HCT116 (cell line): Measurements from ENCODE around the gene FCN3. TPM values are rescaled to one million over a fixed set of nuclear protein-coding genes. Genes with fewer than 3 reads are reported as not detected.

Experiments used
- ATAC-seq: fragments of 200-7000 bp; cut with Tn5 transposase; 2 replicates; pipeline ENCODE4 v1.9.1; 2020; ENCODE audit warnings: mild to moderate bottlenecking, moderate library complexity
- BruUV-seq: library from RNA; stranded (reverse); fragments of 400-500 nt; replicated peaks from 2 replicates; lab custom pipeline; 2021; lab: Mats Ljungman, UMichigan
- CTCF ChIA-PET: fragments of 300-600 bp; sonication (Branson Sonifier 250); formaldehyde crosslinking; loops from one replicate; lab custom pipeline; 2021; ENCODE audit warnings: antibody characterized with exemption; lab: Charles Lee
- POLR2A ChIA-PET: fragments of 300-600, 350-600 bp; sonication (Branson Sonifier 250); formaldehyde crosslinking; loops from one replicate; lab custom pipeline; 2021; ENCODE audit warnings: antibody characterized with exemption; lab: Charles Lee
- RAD21 ChIA-PET, 2 experiments: fragments of 300-600 bp; sonication (Branson Sonifier 250); formaldehyde crosslinking; loops; one replicate each; lab custom pipeline; 2023; ENCODE audit warnings: low total read pairs in 2 of 2; ENCODE audit not compliant: uncharacterized antibody in 2 of 2, unreplicated experiment in 2 of 2, low non-redundant PET in 1 of 2; lab: Charles Lee
- DNase-seq: peaks from one replicate; pipeline ENCODE4 v3.0.0-alpha.2; 2010; ENCODE audit warnings: low read depth, low spot score
- H2AFZ ChIP-seq: fragments of 200-600 bp; shearing (Covaris generic), sonication (generic); 2 replicates; pipeline ENCODE4 v1.6.1; 2017; ENCODE audit warnings: low read depth, mixed run types, mixed read lengths, antibody characterized with exemption, low read length; ENCODE audit not compliant: poor library complexity, severe bottlenecking
- H3K27ac ChIP-seq: 2 replicates; pipeline ENCODE4 v1.5.1; 2012; ENCODE audit warnings: low read depth, low read length
- H3K27me3 ChIP-seq: fragments of 200-600 bp; sonication (generic); 2 replicates; pipeline ENCODE4 v1.6.1; 2016; ENCODE audit warnings: mixed run types, low read length, mixed read lengths; ENCODE audit not compliant: insufficient read depth
- H3K36me3 ChIP-seq, 2 experiments: fragments of 200-500 bp in 1 of 2; fragments of 200-600 bp in 1 of 2; sonication (Bioruptor generic) in 1 of 2; sonication (generic) in 1 of 2; 2 replicates each; pipeline versions ENCODE4 v1.5.1 to v1.6.1; 2014 to 2016; ENCODE audit warnings: low read length in 2 of 2, inconsistent platforms in 1 of 2, mixed read lengths in 1 of 2, mixed run types in 1 of 2; ENCODE audit not compliant: insufficient read depth in 2 of 2, control insufficient read depth in 1 of 2
- H3K4me1 ChIP-seq, 2 experiments: fragments of 200-600 bp in 1 of 2; sonication (generic) in 1 of 2; 2 replicates each; pipeline versions ENCODE4 v1.5.1 to v1.6.1; 2012 to 2017; ENCODE audit warnings: low read length in 2 of 2, inconsistent platforms in 1 of 2, mild to moderate bottlenecking in 1 of 2, mixed read lengths in 1 of 2, mixed run types in 1 of 2, moderate library complexity in 1 of 2; ENCODE audit not compliant: insufficient read depth in 2 of 2, control insufficient read depth in 1 of 2
- H3K4me2 ChIP-seq: fragments of 200-600 bp; sonication (generic); 2 replicates; pipeline ENCODE4 v1.6.1; 2017; ENCODE audit warnings: mixed run types, low read length, mixed read lengths
- H3K4me3 ChIP-seq, 2 experiments: fragments of 200-600 bp in 1 of 2; sonication (generic) in 1 of 2; replicated peaks in 1 of 2; 2 replicates each; pipeline ENCODE4 v1.5.1; 2011 to 2016; ENCODE audit warnings: low read length in 2 of 2, control low read depth in 1 of 2, low read depth in 1 of 2, mild to moderate bottlenecking in 1 of 2, mixed read lengths in 1 of 2, mixed run types in 1 of 2
- H3K79me2 ChIP-seq: fragments of 200-600 bp; sonication (generic); 2 replicates; pipeline ENCODE4 v1.6.1; 2017; ENCODE audit warnings: mild to moderate bottlenecking, mixed run types, low read length, moderate library complexity, mixed read lengths; ENCODE audit not compliant: insufficient read depth
- H3K9ac ChIP-seq: fragments of 200-600 bp; sonication (generic); 2 replicates; pipeline ENCODE4 v1.6.1; 2016; ENCODE audit warnings: low read length, mixed read lengths
- H3K9me2 ChIP-seq: fragments of 200-600 bp; sonication (generic), shearing (Covaris generic); 2 replicates; pipeline ENCODE4 v1.6.1; 2017; ENCODE audit warnings: mixed run types, mild to moderate bottlenecking, moderate library complexity; ENCODE audit not compliant: insufficient read depth
- H3K9me3 ChIP-seq, 2 experiments: fragments of 200-500 bp in 1 of 2; fragments of 200-600 bp in 1 of 2; sonication (Bioruptor generic) in 1 of 2; sonication (generic) in 1 of 2; 2 replicates each; pipeline ENCODE4 v1.6.1; 2014 to 2017; ENCODE audit warnings: low read length in 2 of 2, mixed read lengths in 2 of 2, inconsistent platforms in 1 of 2, low read depth in 1 of 2, mild to moderate bottlenecking in 1 of 2, mixed run types in 1 of 2, moderate library complexity in 1 of 2; ENCODE audit not compliant: control insufficient read depth in 1 of 2, insufficient read depth in 1 of 2
- H4K20me1 ChIP-seq: fragments of 200-600 bp; sonication (generic), shearing (Covaris generic); 2 replicates; pipeline ENCODE4 v1.6.1; 2017; ENCODE audit warnings: mixed run types, mild to moderate bottlenecking, moderate library complexity; ENCODE audit not compliant: insufficient read depth
- ATF3 ChIP-seq: IDR thresholded peaks from 2 replicates; pipeline ENCODE4 v1.6.1; 2012
- CEBPB ChIP-seq: IDR thresholded peaks from 2 replicates; pipeline ENCODE4 v1.6.1; 2012; ENCODE audit warnings: low read depth
- CTCF ChIP-seq, 3 experiments: fragments of 200-600 bp in 1 of 3; sonication (generic) in 1 of 3; IDR thresholded peaks in 2 of 3; conservative IDR thresholded peaks in 1 of 3; 2 replicates each; pipeline ENCODE4 v1.5.1; 2012 to 2017; ENCODE audit warnings: low read depth in 2 of 3, low read length in 2 of 3, antibody characterized with exemption in 1 of 3, borderline replicate concordance in 1 of 3, control low read depth in 1 of 3, mild to moderate bottlenecking in 1 of 3, mixed read lengths in 1 of 3, mixed run types in 1 of 3, moderate library complexity in 1 of 3; ENCODE audit not compliant: insufficient read depth in 1 of 3
- ELF1 ChIP-seq: IDR thresholded peaks from 2 replicates; pipeline ENCODE4 v1.6.1; 2012; ENCODE audit warnings: low read depth, borderline replicate concordance
- EZH2 ChIP-seq: fragments of 200-600 bp; sonication (generic); IDR thresholded peaks from 2 replicates; pipeline ENCODE4 v1.6.1; 2017; ENCODE audit warnings: antibody characterized with exemption, mixed run types
- FOSL1 ChIP-seq: IDR thresholded peaks from 2 replicates; pipeline ENCODE4 v1.6.1; 2012; ENCODE audit warnings: low read depth
- JUND ChIP-seq: IDR thresholded peaks from 2 replicates; pipeline ENCODE4 v1.6.1; 2012
- MAX ChIP-seq: IDR thresholded peaks from 2 replicates; pipeline ENCODE4 v1.6.1; 2012
- REST ChIP-seq: IDR thresholded peaks from 2 replicates; pipeline ENCODE4 v1.6.1; 2012; ENCODE audit warnings: low read depth
- SIN3A ChIP-seq: IDR thresholded peaks from 2 replicates; pipeline ENCODE4 v1.6.1; 2012; ENCODE audit warnings: low read depth
- SRF ChIP-seq: IDR thresholded peaks from 2 replicates; pipeline ENCODE4 v1.6.1; 2012; ENCODE audit warnings: low read depth
- TCF7L2 ChIP-seq: IDR thresholded peaks from 2 replicates; pipeline ENCODE4 v1.7.0; 2011; ENCODE audit warnings: borderline replicate concordance, inconsistent platforms; ENCODE audit not compliant: insufficient read depth, insufficient read length; ENCODE audit errors: extremely low read depth
- YY1 ChIP-seq: IDR thresholded peaks from 2 replicates; pipeline ENCODE4 v1.6.1; 2011; ENCODE audit warnings: low read length, low read depth, moderate library complexity, mild to moderate bottlenecking; ENCODE audit not compliant: insufficient replicate concordance; ENCODE audit errors: extremely low read depth
- ZFX ChIP-seq: fragments of 450-650 bp; IDR thresholded peaks from 2 replicates; pipeline ENCODE4 v1.6.1; 2017
- intact Hi-C: fragments of 100-400 bp; cut with micrococcal nuclease; formaldehyde crosslinking; loops from 2 replicates; pipeline ENCODE4 v1.10.0; 2022
- total RNA-seq: library from RNA; stranded (reverse); gene quantifications from one replicate; pipeline ENCODE4 v1.2.1, GENCODE V29; 2021; ENCODE audit not compliant: unreplicated experiment

FCN3 gene
- total RNA-seq, 1 experiment from 2014 or later, result 1.2 TPM

- TF ChIP-seq ELF1 (no peak), SIN3A (no peak), CEBPB (no peak), ATF3 (no peak), JUND (no peak), MAX (no peak), CTCF (IDR thresholded peaks at IDR 0.05 in 2 of 3, conservative IDR thresholded peaks at IDR 0.05 in 1 of 3; ENCODE audit: borderline replicate concordance in 1 of 3, insufficient read depth in 1 of 3, low read depth in 2 of 3, low read length in 2 of 3) (no peak)
These were observed 14.2 kb downstream of the FCN3 start (continued) for GRCh38 chr1:27360159-27361043.

- Histone ChIP-seq H3K4me1 (peaks cover 7 to 14% of the 10 kb centered on the region in 2 experiments; a peak in 3 of 4 replicates), H3K27me3 (no peaks in the 10 kb centered on the region), H3K9me3 (no peaks in the 10 kb centered on the region), H3K36me3 (peaks cover 0 to 11% of the 10 kb centered on the region in 2 experiments; a peak in 1 of 4 replicates), H2AFZ (no peak overlapping the region), H3K9ac (no peak overlapping the region), H3K4me3 (no peak overlapping the region), H3K4me2 (no peak overlapping the region), H3K27ac (no peak overlapping the region), H4K20me1 (no peaks in the 10 kb centered on the region), H3K79me2 (no peaks in the 10 kb centered on the region; the same call in 1 of the 2 replicates), H3K9me2 (no peaks in the 10 kb centered on the region)
- ATAC-seq, result no peak
- intact Hi-C loops, result no loop called here
- DNase-seq, result no peak
- RAD21 ChIA-PET, result no interaction called here
- CTCF ChIA-PET, result no interaction called here
- POLR2A ChIA-PET, result no interaction called here
- TF ChIP-seq REST (no peak), ZFX (no peak), JUND (no peak), SIN3A (no peak), CTCF (IDR thresholded peaks at IDR 0.05 in 2 of 3, conservative IDR thresholded peaks at IDR 0.05 in 1 of 3; ENCODE audit: borderline replicate concordance in 1 of 3, insufficient read depth in 1 of 3, low read depth in 2 of 3, low read length in 2 of 3) (no peak), EZH2 (no peak), SRF (no peak), FOSL1 (no peak), YY1 (no peak), ATF3 (no peak), TCF7L2 (no peak)
- no TSS peak for BruUV-seq
These were observed 14.8 kb downstream of the FCN3 start for GRCh38 chr1:27359822-27360158.
